GM12892 (cell line): ENCODE results near the gene FOXD4L4. TPM values are rescaled to one million over a fixed set of nuclear protein-coding genes. Genes with fewer than 3 reads are reported as not detected.
"Not testable (repeated sequence)": the region's sequence is repeated elsewhere in the genome, so short reads cannot be mapped to it uniquely, and the experiment has no call there.

Experiments
- DNase-seq: peaks from one replicate; pipeline ENCODE4 v3.0.0; 2011; ENCODE audit not compliant: insufficient read length
- FAIRE-seq: peaks from 2 replicates; lab custom pipeline; 2011; peaks lifted over from hg19 to GRCh38; lab: Jason Lieb, UNC
- polyA plus RNA-seq: library from polyadenylated mRNA; unstranded; fragments of >200 nt; gene quantifications from one replicate; pipeline ENCODE4 v1.2.1, GENCODE V29; 2012; ENCODE audit warnings: missing spikeins, inconsistent platforms; ENCODE audit not compliant: missing spikeins

Gene FOXD4L4
- polyA plus RNA-seq, result not detected

GRCh38 chr9:65737096-65737564 lies at the start of gene FOXD4L4:
Gene FOXD4L4, plus strand, starts transcription at chr9:65737146. Its CDS starts 0 bp downstream, at chr9:65737146.
- not testable (repeated sequence) for DNase-seq, FAIRE-seq

DNA sequence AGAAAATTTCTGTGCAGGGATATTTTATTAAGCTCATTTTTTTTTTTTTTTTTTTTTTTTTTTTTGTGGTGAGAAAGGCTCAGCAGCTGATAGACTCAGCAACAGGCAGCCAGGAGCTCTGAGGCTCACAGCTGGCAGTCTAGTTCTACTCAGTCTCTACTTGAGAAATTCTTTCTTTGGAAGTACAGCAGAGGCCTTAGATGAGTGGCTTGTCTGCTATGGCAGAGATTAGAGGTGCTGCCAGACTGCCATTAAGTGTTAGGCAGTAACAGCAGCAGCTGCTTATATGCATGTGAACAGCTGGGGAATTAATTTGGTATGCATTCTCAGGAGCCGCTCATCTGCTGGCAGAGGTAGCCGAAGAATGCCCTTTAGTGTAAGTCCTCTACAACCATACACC lies 33.4 kb upstream of the FOXD4L4 start:
- FAIRE-seq, DNase-seq: not testable (repeated sequence)

DNA sequence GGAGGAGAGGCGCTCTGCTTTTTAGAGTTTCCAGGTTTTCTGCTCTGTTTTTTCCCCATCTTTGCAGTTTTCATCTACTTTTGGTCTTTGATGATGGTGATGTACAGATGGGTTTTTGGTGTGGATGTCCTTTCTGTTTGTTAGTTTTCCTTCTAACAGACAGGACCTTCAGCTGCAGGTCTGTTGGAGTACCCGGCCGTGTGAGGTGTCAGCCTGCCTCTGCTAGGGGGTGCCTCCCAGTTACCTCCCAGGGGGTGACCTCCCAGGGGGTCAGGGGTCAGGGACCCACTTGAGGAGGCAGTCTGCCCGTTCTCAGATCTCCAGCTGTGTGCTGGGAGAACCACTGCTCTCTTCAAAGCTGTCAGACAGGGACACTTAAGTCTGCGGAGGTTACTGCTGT lies 22.5 kb upstream of the FOXD4L4 start:
- DNase-seq, FAIRE-seq: not testable (repeated sequence)

DNA sequence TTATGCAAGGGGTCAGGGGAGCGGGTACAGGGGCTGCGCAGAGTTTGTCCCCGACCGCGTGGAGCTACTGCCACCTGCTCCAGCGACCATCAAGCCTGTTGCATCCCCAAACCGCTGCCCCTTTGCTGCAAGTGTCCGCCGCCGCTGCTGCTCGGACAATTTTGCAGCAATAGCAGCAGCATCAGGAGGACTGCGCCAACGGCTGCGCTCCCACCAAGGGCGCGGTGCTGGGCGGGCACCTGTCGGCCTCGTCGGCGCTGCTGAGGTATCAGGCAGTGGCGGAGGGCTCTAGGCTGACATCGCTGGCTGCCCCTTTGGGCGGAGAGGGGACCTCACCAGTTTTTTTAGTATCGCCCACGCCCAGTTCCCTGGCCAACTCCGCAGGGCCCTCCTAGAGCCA lies 1.2 kb downstream of the FOXD4L4 start:
- FAIRE-seq, DNase-seq: not testable (repeated sequence)
